ENCODE results near the gene L3MBTL3.
A peak's percentile ranks its signal among the peaks of the same experiment; 100 is the strongest.

Gene L3MBTL3

GRCh38 chr6:130132286-130132701 lies 113.9 kb downstream of the L3MBTL3 start:
- no peak for TF ChIP-seq TOX (CRISPR knock-in tag; IDR thresholded peaks at IDR 0.05; ENCODE audit: borderline replicate concordance)
- no peak for TF ChIP-seq PATZ1 (CRISPR knock-in tag; IDR thresholded peaks at IDR 0.05; ENCODE audit: borderline replicate concordance)
- no peak for TF ChIP-seq ZNF8 (CRISPR knock-in tag; IDR thresholded peaks at IDR 0.05)
- no peak for TF ChIP-seq ZFP3 (CRISPR knock-in tag; IDR thresholded peaks at IDR 0.05)
- no peak for TF ChIP-seq OSR1 (CRISPR knock-in tag; IDR thresholded peaks at IDR 0.05)
- TF ChIP-seq BACH2 (CRISPR knock-in tag; IDR thresholded peaks at IDR 0.05; ENCODE audit: borderline replicate concordance), result no peak
- TF ChIP-seq SNAI2 (CRISPR knock-in tag; IDR thresholded peaks at IDR 0.05), result no peak
- TF ChIP-seq CSRNP3 (CRISPR knock-in tag; IDR thresholded peaks at IDR 0.05), result no peak
- TF ChIP-seq ZFP30 (CRISPR knock-in tag; IDR thresholded peaks at IDR 0.05), result no peak
- no peak for TF ChIP-seq POU6F1 (CRISPR knock-in tag; IDR thresholded peaks at IDR 0.05; ENCODE audit: borderline replicate concordance, low read depth)
- no peak for ATAC-seq

- no peak for TF ChIP-seq OSR1 (CRISPR knock-in tag; IDR thresholded peaks at IDR 0.05)
- TF ChIP-seq BACH2 (CRISPR knock-in tag; IDR thresholded peaks at IDR 0.05; ENCODE audit: borderline replicate concordance), result no peak
- no peak for TF ChIP-seq GLIS3 (CRISPR knock-in tag; IDR thresholded peaks at IDR 0.05)
- no peak for TF ChIP-seq ZNF70 (CRISPR knock-in tag; IDR thresholded peaks at IDR 0.05)
- TF ChIP-seq CREB5 (CRISPR knock-in tag; IDR thresholded peaks at IDR 0.05; ENCODE audit: low read depth), result no peak
- no peak for TF ChIP-seq TOX (CRISPR knock-in tag; IDR thresholded peaks at IDR 0.05; ENCODE audit: borderline replicate concordance)
- no peak for TF ChIP-seq TSHZ2 (CRISPR knock-in tag; IDR thresholded peaks at IDR 0.05)
- TF ChIP-seq PATZ1 (CRISPR knock-in tag; IDR thresholded peaks at IDR 0.05; ENCODE audit: borderline replicate concordance), result no peak
- TF ChIP-seq ZFP3 (CRISPR knock-in tag; IDR thresholded peaks at IDR 0.05), result no peak
- peak; percentile 36; the same call in 1 of the 3 replicates for ATAC-seq
Observed at GRCh38 chr6:130134582-130134981, 116.2 kb downstream of the L3MBTL3 start.

- no peak for ATAC-seq
- no peak for TF ChIP-seq TSHZ2 (CRISPR knock-in tag; IDR thresholded peaks at IDR 0.05)
- no peak for TF ChIP-seq ZNF8 (CRISPR knock-in tag; IDR thresholded peaks at IDR 0.05)
- no peak for TF ChIP-seq TOX (CRISPR knock-in tag; IDR thresholded peaks at IDR 0.05; ENCODE audit: borderline replicate concordance)
Observed at GRCh38 chr6:130136798-130137197, 118.4 kb downstream of the L3MBTL3 start.
